ENCODE measurements around the gene SPI1.
A peak's percentile ranks its signal among the peaks of the same experiment; 100 is the strongest.

- TF ChIP-seq, protein P1, sequence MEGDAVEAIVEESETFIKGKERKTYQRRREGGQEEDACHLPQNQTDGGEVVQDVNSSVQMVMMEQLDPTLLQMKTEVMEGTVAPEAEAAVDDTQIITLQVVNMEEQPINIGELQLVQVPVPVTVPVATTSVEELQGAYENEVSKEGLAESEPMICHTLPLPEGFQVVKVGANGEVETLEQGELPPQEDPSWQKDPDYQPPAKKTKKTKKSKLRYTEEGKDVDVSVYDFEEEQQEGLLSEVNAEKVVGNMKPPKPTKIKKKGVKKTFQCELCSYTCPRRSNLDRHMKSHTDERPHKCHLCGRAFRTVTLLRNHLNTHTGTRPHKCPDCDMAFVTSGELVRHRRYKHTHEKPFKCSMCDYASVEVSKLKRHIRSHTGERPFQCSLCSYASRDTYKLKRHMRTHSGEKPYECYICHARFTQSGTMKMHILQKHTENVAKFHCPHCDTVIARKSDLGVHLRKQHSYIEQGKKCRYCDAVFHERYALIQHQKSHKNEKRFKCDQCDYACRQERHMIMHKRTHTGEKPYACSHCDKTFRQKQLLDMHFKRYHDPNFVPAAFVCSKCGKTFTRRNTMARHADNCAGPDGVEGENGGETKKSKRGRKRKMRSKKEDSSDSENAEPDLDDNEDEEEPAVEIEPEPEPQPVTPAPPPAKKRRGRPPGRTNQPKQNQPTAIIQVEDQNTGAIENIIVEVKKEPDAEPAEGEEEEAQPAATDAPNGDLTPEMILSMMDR (conservative IDR thresholded peaks at IDR 0.05; ENCODE audit: low read length): peak; percentile 62
- TF ChIP-seq EZH2phosphoT487 (IDR thresholded peaks at IDR 0.05; ENCODE audit: borderline replicate concordance, low read depth, low read length): no peak
These were observed 1.6 kb downstream of the SPI1 start for GRCh38 chr11:47376525-47377371.
